ENCODE results near the gene DGKE. TPM values are rescaled to one million over a fixed set of nuclear protein-coding genes. Genes with fewer than 3 reads are reported as not detected.

DGKE gene
- total RNA-seq, 1 donor from 2014 or later: 3.3 TPM

GRCh38 chr17:56891751-56892150 lies 57.8 kb downstream of the DGKE start:
- Mint-ChIP-seq H3K4me3 (ENCODE audit: low read depth) (no peak overlapping the region), H3K9me3 (ENCODE audit: low read depth) (peaks cover 13% of the 10 kb centered on the region), H3K27me3 (no peaks in the 10 kb centered on the region), H3K27ac (no peak overlapping the region), H3K4me1 (ENCODE audit: low read depth) (no peaks in the 10 kb centered on the region), H3K36me3 (ENCODE audit: insufficient read depth) (peaks cover 26% of the 10 kb centered on the region)
- no peak for DNase-seq (ENCODE audit: low spot score, unreplicated experiment)
- TF ChIP-seq, protein P1, sequence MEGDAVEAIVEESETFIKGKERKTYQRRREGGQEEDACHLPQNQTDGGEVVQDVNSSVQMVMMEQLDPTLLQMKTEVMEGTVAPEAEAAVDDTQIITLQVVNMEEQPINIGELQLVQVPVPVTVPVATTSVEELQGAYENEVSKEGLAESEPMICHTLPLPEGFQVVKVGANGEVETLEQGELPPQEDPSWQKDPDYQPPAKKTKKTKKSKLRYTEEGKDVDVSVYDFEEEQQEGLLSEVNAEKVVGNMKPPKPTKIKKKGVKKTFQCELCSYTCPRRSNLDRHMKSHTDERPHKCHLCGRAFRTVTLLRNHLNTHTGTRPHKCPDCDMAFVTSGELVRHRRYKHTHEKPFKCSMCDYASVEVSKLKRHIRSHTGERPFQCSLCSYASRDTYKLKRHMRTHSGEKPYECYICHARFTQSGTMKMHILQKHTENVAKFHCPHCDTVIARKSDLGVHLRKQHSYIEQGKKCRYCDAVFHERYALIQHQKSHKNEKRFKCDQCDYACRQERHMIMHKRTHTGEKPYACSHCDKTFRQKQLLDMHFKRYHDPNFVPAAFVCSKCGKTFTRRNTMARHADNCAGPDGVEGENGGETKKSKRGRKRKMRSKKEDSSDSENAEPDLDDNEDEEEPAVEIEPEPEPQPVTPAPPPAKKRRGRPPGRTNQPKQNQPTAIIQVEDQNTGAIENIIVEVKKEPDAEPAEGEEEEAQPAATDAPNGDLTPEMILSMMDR (IDR thresholded peaks at IDR 0.05; ENCODE audit: unreplicated experiment): peak; percentile 35

GRCh38 chr17:56892333-56892732 lies 58.4 kb downstream of the DGKE start:
- Mint-ChIP-seq H3K27ac (no peak overlapping the region), H3K4me1 (ENCODE audit: low read depth) (peaks cover 1% of the 10 kb centered on the region), H3K9me3 (ENCODE audit: low read depth) (peaks cover 11% of the 10 kb centered on the region), H3K27me3 (no peaks in the 10 kb centered on the region), H3K36me3 (ENCODE audit: insufficient read depth) (peaks cover 22% of the 10 kb centered on the region), H3K4me3 (ENCODE audit: low read depth) (no peak overlapping the region)
- TF ChIP-seq, protein P1 (IDR thresholded peaks at IDR 0.05; ENCODE audit: unreplicated experiment): no peak
- no peak for DNase-seq (ENCODE audit: low spot score, unreplicated experiment)

DNA sequence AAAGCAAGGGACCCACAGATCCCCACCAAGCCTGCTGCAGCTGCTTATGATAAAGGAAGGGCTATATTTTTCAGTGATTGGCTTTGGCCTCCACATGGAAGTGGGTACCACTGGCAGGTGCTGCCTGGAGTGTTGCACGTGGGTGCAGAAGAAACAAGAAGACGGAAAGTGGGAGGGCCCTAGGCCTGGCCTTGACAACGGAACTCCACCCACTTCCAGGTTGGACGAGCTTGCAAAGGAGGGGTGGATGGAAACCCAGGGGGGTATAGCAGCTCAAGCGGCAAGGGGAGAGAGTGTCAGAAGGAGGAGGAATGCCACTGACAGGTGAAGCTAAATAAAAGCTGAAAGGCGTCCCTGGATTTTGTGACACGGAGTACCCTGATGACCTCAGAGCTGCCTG lies 59.6 kb downstream of the DGKE start:
- Mint-ChIP-seq H3K36me3 (ENCODE audit: insufficient read depth) (peaks cover 16% of the 10 kb centered on the region), H3K27ac (no peak overlapping the region)
- DNase-seq (ENCODE audit: low spot score, unreplicated experiment): no peak

GRCh38 chr17:56894859-56895455 lies 61.0 kb downstream of the DGKE start:
- Mint-ChIP-seq H3K4me1 (ENCODE audit: low read depth) (peaks cover 3% of the 10 kb centered on the region), H3K36me3 (ENCODE audit: insufficient read depth) (peaks cover 20% of the 10 kb centered on the region), H3K27me3 (no peaks in the 10 kb centered on the region), H3K27ac (no peak overlapping the region), H3K9me3 (ENCODE audit: low read depth) (no peaks in the 10 kb centered on the region), H3K4me3 (ENCODE audit: low read depth) (no peak overlapping the region)
- TF ChIP-seq, protein P1 (IDR thresholded peaks at IDR 0.05; ENCODE audit: unreplicated experiment): no peak
- DNase-seq (ENCODE audit: low spot score, unreplicated experiment): no peak

More for the DNA sequence above, 59.6 kb downstream of the DGKE start:
- Mint-ChIP-seq H3K27me3 (no peaks in the 10 kb centered on the region), H3K9me3 (ENCODE audit: low read depth) (peaks cover 2% of the 10 kb centered on the region), H3K4me3 (ENCODE audit: low read depth) (no peak overlapping the region), H3K4me1 (ENCODE audit: low read depth) (peaks cover 3% of the 10 kb centered on the region)
- TF ChIP-seq, protein P1 (IDR thresholded peaks at IDR 0.05; ENCODE audit: unreplicated experiment): no peak

GRCh38 chr17:56896217-56896967 lies 62.4 kb downstream of the DGKE start:
- H3K4me3 Mint-ChIP-seq (ENCODE audit: low read depth): no peak overlapping the region
- no peaks in the 10 kb centered on the region for H3K9me3 Mint-ChIP-seq (ENCODE audit: low read depth)
- no peak for DNase-seq (ENCODE audit: low spot score, unreplicated experiment)
- no peak overlapping the region for H3K27ac Mint-ChIP-seq
- H3K27me3 Mint-ChIP-seq: no peaks in the 10 kb centered on the region
- H3K4me1 Mint-ChIP-seq (ENCODE audit: low read depth): peaks cover 3% of the 10 kb centered on the region
- TF ChIP-seq, protein P1 (IDR thresholded peaks at IDR 0.05; ENCODE audit: unreplicated experiment): no peak
- peaks cover 19% of the 10 kb centered on the region for H3K36me3 Mint-ChIP-seq (ENCODE audit: insufficient read depth)
